HG03354 (cell line): Measurements from ENCODE around the gene AKR7A3.

Experiments
- ATAC-seq: cut with Tn5 transposase; IDR thresholded peaks from one replicate; pipeline ENCODE4 v1.9.1; 2021; ENCODE audit warnings: mild to moderate bottlenecking; ENCODE audit not compliant: unreplicated experiment, poor library complexity, severe bottlenecking

Gene AKR7A3

DNA sequence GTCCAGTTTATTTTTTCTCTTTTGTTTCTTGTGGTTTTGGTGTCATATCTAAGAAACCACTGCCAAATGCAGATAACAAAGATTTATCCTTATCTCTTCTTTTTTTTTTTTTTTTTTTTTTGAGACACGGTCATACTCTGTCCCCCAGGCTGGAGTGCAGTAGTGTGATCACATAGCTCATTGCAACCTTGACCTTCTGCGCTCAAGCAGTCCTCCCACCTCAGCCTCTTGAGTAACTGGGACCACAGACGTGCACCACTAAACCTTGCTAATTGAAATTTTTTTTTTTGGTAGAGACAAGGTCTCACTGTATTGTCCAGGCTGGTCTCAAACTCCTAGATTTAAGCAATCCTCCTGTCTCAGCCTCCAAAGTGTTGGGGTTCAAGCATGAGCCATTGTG, 32.5 kb upstream of the AKR7A3 start:
- no peak for ATAC-seq

DNA sequence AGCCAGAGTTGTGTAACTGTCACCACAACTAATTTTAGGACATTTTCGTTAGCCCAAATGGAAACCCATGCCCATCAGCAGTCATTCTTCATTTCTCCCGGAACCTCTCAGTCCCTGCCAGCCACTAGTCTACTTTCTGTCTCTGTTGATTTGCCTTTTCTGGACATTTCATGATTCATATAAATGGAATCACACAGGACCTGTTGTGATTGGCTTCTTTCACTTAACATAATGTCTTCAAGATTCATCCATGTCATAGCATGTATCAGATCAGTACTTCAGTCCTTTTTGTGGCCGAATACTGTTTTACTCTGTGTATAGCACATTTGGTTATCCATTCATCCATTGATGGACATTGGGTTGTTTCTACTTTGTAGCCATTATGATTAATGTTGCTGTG, 30.6 kb upstream of the AKR7A3 start:
- no peak for ATAC-seq

DNA sequence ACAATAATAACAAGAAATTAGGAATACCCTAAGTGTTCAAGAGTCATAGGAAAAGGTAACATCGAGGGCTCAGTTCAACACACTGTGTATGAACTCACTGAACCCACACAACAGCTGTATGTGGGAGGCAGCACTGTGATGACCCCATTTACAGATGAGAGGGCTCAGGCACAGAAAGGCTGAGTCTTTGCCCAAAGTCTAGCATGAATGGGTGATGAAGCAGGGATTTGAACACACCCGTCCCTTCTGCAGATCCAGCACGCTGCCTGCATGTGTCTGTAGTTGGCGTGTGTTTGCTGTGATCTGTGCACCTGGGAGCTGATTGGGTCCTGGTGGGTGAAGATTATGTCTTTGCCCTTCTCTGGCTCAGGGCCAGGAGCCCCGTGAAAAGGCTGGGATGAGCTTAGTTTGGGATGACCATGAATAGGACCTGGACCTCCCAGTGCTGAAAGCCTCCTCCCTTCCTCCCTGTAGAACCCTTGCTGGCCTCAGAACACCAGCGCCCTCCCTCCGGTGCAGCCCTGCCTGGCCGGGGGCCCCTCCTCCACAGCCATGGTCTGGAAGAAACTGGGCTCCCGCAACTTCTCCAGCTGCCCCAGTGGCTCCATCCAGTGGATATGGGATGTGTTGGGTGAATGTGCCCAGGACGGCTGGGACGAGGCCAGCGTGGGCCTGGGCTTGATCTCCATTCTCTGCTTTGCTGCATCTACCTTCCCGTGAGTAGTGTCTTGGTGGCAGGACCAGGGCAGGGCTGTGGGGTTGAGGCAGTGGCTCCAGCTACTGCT, 28.7 kb upstream of the AKR7A3 start:
- ATAC-seq = no peak

DNA sequence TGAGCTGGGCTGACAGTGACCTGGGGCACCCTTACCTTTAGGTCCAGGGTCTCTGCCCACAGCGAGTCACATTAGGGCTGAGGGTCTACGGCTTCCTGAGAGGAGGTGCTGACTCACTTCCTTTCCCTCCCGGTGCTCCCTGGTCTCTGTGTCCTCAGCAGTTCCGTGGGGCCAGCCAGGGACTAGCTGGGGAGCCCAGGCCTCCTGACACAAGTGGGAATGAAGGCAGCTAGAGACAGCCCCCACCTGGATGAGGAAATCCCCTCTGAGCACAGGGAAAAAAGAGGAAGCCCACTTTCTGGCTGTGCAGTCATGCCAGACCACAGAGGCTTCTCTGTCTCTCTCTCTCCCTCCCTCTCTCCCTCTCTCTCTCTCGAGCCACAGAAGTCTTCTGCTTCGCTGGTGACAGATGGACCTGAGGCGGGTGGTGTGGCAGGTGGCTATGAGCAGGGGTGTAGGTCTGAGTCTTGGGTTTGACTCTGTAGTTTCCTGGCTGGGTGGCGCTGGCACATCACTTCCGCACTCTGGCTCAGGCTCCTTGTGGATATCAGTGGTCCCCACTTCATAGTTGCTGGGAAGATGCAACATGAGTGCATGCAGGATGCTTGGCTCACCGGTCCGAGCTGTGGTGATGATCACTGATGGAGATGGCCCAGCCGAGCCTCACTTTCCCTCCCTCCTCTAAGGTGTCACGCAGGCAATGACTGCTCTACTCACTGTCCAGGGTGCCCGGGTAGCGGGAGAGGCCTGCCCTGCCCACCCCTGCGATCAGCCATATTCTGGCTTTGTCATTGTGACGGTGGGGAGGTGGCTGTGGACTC, 27.0 kb upstream of the AKR7A3 start:
- peak; percentile 50 for ATAC-seq

DNA sequence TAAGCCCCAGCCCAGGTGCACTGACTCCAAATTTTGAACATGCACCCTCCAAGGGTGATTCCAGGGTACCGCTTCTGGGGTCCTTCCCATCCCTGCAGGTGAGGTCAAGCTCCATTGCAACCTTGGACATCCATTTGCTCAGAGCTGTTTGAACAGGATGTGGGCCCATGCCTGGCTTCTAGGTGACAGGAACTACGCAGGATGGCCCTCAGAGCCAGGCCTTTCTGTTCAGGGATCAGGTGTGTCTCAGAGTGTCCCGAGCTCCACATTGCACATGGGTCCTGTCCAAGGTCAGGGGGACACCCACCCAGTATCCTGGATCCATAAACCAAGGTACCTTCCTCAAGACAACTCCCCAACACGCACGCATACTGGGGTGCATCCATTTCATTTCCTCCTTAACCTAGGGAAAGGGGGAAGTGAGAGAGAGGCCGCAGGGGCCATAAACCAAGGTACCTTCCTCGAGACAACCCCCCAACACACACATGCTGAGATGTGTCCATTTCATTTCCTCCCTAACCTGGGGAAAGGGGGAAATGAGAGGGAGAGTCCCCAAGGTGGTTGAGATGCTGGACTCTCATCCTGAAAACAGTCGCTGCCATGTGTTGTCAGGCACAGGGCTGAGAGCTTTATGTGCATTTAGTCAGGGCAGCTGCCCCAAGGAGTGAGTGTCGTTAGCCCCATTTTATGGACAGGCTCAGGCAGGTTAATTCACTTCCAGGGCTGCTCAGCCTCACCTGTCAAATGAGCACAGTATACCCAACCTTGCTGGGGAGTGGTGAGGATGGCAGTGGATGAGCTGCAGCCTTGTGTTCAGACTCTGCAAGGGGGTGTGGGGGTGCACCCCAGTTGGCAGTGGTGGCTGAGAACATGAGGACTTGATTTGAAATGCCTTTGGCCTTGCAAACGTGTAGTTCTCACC, 25.7 kb upstream of the AKR7A3 start:
- ATAC-seq = no peak

DNA sequence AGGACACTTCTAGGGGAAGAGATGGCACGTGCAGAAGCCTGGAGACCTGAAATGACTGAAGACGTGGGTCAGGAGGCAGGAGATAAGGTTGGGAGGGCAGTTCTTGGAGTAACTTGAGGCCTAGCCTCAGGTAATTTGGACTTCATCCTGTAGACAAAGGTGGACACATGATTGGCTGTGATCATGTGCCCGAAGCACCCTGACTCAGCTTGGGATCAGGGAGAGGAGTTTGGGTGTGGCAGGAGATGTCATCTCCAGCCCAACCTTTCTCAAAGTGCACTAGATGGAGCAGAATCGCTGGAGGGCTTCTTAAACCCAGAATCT, 25.0 kb upstream of the AKR7A3 start:
- ATAC-seq = no peak

DNA sequence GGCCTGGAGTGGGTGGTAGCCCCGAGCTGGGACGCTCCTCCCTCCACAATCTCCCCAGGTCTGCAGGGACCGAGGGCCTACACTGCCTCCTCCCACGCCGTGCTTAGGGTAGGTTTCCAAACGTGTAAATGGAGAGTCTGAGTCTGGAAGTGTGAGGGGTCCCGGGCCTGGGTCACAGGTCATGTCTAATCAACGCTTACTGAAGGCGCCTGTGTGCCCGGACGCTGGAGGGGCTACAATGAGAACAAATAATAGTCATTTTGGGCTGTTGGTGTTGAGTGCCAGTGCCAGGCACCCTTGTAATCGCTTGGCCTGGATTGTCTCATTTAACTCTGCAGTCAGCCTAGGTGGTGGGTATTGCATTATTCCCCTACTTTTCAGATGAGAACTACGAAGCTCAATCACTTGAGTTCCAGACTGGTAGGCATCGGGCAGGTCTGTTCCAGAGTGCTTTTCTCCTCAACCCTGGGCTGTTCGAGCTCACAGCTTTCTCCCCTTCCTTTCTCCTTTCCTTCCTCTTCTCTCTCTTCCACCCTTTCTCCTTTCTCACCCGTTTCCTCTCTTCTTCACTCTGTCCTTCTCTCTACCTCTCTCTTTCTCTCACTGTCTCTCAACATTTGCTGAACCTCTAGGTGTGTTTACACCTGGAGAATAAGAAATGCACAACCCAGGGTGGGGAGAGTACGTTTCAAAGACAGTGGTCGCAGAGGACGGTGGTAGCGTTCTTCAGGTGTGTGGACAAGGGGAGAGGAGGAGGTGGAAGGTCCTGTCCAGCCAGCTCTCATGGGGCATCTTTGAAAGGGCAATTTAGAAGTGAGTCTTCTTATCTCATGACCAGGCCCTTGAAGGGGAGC, 24.4 kb upstream of the AKR7A3 start:
- ATAC-seq = peak; percentile 12

DNA sequence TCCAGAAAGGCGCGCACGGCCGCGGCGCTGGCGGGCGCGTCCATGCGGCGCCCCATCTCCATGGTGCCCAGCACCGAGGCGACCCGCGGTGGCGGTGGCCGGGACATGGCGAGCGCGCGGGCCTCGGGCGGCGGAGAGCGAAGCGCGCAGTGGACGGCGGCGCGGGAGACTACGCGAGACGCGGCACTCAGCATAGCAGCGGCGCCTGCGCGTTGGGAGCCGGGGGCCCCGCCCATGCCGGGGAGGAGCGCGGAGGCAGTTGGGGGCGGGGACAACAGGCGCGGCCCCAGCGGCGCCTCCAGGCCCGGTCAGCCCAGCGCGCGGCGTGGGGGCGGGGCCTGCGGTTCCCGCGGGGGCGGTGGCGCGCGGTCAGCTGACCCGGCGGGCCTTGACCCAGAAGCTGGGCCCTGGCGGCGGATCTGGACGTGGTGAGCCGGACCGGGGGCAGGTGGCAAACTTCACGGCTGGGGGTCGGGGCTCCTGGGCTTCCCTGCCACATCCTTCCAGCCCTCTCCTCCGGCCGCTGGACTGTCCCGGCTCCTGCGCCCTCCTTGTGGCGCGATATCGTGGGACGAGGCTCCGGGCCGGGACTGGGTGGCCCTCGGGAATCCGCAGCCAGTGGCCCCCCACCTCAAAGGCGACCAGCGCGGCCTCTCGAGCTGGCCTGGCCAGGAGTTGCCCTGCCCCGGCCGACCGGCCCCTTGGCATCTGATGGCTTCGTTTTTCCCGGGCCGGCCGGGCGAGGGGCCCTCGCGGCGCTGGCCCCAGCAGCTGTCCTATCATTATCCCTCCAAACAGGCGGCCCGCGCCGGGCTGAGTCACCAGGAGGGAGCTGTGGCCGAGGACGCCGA, 23.6 kb upstream of the AKR7A3 start, which contains the start of the genes AKR7A2 and SLC66A1:
Gene AKR7A2, minus strand, starts transcription at position 214 of the 851 bp plus-strand sequence. Its CDS starts 20 bp downstream, at position 194.
Gene SLC66A1, plus strand, starts transcription at position 396 of the 851 bp plus-strand sequence. CDS start 5,352 bp downstream, outside the sequence.
- peak; percentile 70 for ATAC-seq

DNA sequence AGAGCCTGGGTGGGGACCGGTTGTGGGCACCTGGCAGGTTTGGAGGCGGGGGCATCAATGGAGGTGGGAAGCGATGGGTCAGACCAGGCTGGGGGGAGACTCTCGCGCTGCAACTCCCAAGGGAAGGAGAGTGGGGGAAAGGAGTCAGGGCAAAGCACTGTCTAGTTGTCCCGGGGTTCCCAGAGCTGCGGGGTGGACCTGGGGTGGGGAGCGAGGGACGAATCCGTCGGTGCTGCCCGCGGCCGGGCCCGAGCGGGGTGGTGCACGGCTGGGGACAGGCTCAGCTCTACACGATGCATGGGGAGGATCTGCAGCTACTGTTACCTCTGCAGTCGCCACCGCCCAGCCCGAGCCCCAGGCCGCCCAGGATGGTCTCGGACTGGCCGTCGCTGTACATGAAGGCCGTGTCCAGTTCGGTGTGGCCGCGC, 22.9 kb upstream of the AKR7A3 start:
- ATAC-seq = peak; percentile 14

DNA sequence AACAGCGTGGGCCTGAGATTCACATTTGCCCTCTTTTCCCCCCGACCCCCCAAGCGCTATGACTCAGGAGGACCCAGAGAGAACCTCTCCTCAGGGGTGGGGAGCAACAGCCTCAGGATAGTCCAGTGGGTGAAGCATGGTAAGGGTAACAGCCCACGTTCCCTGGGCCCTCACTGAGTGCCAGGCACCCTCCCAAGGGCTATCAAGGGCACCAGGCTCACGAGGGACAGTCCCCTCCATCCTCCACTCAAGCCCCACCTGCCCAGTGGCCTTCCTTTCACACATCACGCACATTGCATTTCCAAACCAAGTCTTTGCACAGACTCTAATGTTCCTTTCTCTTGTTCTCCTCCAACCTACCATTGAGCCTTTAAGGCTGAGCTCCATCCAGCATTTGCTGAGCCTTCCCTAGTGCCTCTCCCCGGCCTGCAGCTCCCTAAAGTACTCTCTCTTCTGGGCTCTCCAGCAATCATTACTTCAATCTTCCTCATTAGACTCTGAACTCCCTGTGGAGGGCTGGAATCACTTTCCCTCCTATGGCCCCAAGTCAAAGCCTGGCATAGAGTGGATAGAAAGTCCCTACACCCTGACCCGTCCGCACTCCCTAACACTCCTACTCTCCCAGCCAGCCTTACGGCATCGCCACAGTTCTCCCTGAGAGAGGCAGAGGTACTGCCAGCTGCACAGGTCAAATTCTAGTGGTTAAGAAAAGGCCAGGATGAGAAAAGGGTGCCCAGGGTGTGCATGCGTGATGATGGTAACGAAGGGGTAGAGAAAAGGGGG, 22.3 kb upstream of the AKR7A3 start:
- ATAC-seq = no peak

DNA sequence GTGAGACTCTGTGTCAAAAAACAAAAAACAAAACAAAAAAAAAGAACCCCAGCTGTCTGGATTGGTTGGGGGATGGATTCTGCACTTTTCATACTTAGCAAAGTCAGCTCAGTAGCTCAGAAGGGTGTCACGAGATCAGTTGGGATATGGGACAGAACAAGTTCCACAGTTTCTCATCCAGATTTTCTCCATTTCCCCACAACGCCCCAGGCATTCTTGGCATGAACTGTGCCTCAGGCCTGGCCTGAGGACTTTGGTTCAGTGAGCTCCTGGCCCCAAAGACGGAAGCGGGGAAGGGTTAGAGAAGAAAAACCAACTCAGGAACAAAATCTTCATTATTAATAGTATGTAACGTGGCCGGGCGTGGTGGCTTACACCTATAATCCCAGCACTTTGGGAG, 21.5 kb upstream of the AKR7A3 start:
- ATAC-seq = no peak

DNA sequence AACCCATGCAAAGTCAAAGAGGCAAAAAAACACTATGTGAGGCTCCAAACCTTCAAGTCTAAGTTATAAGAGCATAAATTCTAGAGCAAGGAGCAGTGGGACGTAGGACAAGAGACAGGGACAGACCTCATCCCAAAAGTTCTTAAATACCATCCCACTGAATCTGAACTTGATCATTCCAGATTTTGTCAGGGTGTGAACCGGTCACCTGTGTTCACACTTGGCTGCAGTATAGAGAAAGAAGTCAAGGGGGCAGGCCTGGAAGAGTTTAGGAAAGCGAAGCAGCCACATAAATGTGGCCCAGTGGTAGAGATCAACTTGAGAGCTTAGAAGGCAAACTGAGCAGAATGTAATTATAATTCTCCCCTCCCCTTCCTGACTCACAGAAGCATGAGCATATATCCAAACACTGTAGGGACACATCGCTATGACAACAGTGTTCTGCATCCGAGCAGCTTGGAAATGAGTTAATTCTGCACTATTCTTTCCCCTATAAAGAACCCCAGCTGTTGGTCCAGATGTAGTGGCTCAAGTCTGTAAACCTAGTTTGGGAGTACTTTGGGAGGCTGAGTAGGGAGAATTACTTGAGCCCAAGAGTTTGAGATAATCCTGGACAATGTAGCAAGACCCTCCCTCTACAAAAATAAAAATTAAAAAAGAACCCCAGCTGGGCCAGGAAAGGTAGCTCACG, 20.7 kb upstream of the AKR7A3 start:
- ATAC-seq = no peak

DNA sequence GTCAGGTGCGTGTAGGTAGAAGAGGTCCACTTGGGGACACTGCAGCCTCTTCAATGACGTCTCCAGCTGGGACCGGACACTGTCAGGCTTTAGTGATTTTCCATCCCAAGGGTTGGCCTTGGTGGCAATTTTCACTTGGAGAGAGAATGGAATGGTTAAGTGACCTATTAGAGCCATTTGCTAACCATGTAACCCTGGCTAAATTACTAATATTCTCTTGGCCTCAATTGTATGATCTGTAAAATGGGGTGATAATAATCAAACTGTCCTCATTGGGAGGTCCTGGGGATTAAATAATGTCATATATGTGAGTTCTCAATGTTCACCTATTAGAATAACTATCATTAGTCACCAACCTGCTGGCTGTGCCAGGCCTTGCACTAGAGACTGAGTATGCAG, 19.9 kb upstream of the AKR7A3 start:
- ATAC-seq = no peak

DNA sequence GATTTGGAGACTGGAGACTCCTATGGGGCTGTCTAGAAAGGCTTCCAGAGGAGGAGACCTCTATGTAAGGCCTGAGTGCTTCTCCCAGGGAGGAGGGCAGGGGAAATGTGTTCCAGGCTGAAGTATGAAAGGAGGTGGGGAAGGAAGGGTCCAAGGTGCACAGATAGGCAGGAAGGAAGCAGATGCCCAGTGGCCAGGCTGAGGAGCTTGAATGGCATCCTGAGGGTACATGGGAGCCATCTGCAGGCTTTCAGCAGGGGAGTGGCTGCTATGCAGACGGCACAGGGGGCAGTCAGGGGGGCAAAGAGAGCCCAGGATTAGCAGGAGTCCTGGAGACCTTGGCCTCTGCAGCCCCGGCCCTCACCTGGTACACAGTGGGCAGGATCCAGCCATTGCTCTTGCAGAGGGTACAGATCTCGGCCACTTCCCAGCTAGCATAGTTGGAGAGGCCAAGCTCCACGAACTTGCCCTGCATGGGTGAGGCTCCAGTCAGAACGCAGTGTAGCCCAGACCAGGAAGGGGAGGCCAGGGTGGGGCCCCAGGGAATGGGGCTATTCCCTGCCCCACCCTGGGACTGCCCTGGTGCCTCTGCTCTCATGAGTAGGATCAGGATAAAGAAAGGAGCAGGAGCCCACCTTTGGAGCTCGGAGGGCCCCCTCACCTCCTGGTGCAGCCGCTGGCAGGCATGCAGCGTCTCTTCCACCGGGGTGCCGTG, 19.4 kb upstream of the AKR7A3 start:
- no peak for ATAC-seq

DNA sequence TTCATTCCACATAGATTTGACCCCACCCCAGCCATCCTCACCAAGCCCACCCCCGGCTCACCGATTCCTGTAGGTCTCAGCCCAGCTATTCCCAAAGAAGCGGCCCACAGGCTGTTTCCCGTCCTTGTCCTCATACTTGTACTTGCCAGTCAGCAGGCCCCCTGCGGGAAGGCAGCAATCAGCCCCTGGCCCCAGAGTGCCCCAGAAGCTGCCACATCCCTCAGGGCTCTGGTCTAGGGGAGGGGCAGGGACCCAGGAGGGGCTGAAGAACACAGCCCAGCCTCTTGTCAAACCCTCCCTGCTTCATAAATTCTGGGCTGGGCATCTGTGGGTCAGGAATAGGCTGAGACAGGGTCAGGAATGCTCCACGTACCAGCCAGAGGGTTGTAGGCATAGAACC, 18.4 kb upstream of the AKR7A3 start:
- ATAC-seq = no peak

DNA sequence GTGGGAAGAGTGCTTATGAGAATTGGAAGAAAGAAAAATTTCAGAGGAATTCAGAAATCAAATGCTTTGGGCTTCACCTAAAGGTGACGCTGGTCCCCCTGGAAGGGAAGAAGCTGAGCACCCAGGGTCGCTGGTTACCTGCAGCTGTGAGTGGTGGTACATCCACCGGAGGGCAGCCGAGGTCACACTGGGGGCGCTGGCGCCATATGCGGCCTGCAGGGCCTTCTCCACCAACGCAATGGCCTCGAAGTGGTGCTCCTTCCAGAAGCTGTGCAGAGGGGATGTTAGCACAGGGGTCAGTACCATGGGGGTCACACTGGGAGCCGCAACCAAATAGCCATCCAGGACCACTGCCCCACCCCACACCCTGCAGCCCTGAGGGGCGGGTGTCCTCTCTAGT, 17.3 kb upstream of the AKR7A3 start:
- ATAC-seq = no peak
